ENCODE measurements around the gene MBD4.

Gene MBD4

DNA sequence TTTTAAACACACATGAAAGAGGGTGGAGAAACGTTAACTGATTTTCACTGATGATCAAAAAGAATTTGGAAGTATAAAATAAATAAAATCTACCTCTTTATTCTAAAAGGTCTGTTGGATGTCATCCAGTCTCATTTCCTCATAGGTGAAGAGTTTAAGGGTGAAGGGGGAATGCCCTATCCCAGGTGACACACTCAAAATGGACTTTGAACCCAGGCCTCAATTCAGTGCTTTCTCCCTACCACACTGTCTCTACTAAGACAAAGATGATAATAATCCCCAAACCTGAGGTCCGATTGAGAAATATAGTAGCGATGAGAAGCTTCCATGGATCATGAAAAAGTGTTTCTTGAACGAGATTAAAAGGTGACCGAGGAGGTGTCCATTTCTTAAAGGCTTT, 6.2 kb downstream of the MBD4 start:
- no peak for TF ChIP-seq CTCF (IDR thresholded peaks at IDR 0.05; ENCODE audit: low read length)
- no peak for TF ChIP-seq EZH2 (IDR thresholded peaks at IDR 0.05; ENCODE audit: borderline replicate concordance, low read length)

DNA sequence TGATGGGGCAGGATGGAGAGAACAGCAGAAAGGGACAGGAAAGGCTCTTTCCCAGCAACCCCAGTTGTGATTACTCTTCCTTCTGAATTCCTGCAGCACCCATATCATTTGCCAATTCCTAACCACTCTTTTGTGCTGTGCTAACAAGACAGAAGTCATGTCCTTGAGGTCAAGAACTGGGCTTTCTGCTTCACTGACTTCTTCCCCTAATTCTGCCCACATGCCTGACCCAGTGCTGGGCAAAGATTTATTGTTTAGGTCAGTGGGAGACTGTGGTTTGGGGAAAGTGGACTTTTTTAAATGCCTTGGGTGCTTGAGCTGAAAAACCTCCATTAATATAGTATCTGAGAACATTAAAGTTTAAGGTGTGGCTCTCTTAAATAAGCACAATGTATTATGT, 7.1 kb downstream of the MBD4 start:
- no peaks in the 10 kb centered on the region for H4K20me1 ChIP-seq (ENCODE audit: insufficient read depth, low read length)
- H3K79me2 ChIP-seq (ENCODE audit: insufficient read depth, low read length) = peaks cover 15% of the 10 kb centered on the region; the same call in 1 of the 2 replicates
- peaks cover 10% of the 10 kb centered on the region; the same call in 1 of the 2 replicates for H3F3A ChIP-seq (ENCODE audit: insufficient read depth, low read length)
- H3K4me2 ChIP-seq (ENCODE audit: low read length) = no peak overlapping the region
- no peak overlapping the region for H3K4me3 ChIP-seq (ENCODE audit: low read depth, low read length, poor library complexity, severe bottlenecking)
- no peak overlapping the region for H2AFZ ChIP-seq (ENCODE audit: low read length)
- H3K36me3 ChIP-seq (ENCODE audit: insufficient read depth, low read length) = peaks cover 81% of the 10 kb centered on the region
- H3K27me3 ChIP-seq (ENCODE audit: insufficient read depth, low read length) = no peaks in the 10 kb centered on the region
- no peaks in the 10 kb centered on the region for H3K9me3 ChIP-seq (ENCODE audit: low read length)
- no peaks in the 10 kb centered on the region for H3K9me2 ChIP-seq (ENCODE audit: low read depth, low read length)
- peaks cover 59% of the 10 kb centered on the region for H3K4me1 ChIP-seq (ENCODE audit: insufficient read depth, low read length, severe bottlenecking)
- no peak for TF ChIP-seq CTCF (IDR thresholded peaks at IDR 0.05; ENCODE audit: low read length)
- no peak for TF ChIP-seq EZH2 (IDR thresholded peaks at IDR 0.05; ENCODE audit: borderline replicate concordance, low read length)
- H3K9ac ChIP-seq (ENCODE audit: low read length) = no peak overlapping the region
- no peak overlapping the region for H3K27ac ChIP-seq (ENCODE audit: low read depth, low read length, poor library complexity, severe bottlenecking)

More for the DNA sequence above, 6.2 kb downstream of the MBD4 start:
- Histone ChIP-seq H3K27me3 (ENCODE audit: insufficient read depth, low read length) (no peaks in the 10 kb centered on the region), H3F3A (ENCODE audit: insufficient read depth, low read length) (peaks cover 10% of the 10 kb centered on the region; the same call in 1 of the 2 replicates), H3K36me3 (ENCODE audit: insufficient read depth, low read length) (peaks cover 89% of the 10 kb centered on the region), H3K4me2 (ENCODE audit: low read length) (no peak overlapping the region), H3K9me3 (ENCODE audit: low read length) (no peaks in the 10 kb centered on the region), H2AFZ (ENCODE audit: low read length) (no peak overlapping the region), H3K79me2 (ENCODE audit: insufficient read depth, low read length) (peaks cover 24% of the 10 kb centered on the region), H3K4me1 (ENCODE audit: insufficient read depth, low read length, severe bottlenecking) (peaks cover 59% of the 10 kb centered on the region), H3K4me3 (ENCODE audit: low read depth, low read length, poor library complexity, severe bottlenecking) (no peak overlapping the region), H3K27ac (ENCODE audit: low read depth, low read length, poor library complexity, severe bottlenecking) (no peak overlapping the region), H3K9ac (ENCODE audit: low read length) (no peak overlapping the region), H3K9me2 (ENCODE audit: low read depth, low read length) (no peaks in the 10 kb centered on the region), H4K20me1 (ENCODE audit: insufficient read depth, low read length) (no peaks in the 10 kb centered on the region)

GRCh38 chr3:129432036-129432435, 7.7 kb downstream of the MBD4 start:
- Histone ChIP-seq H3K79me2 (ENCODE audit: insufficient read depth, low read length) (peaks cover 14% of the 10 kb centered on the region; the same call in 1 of the 2 replicates), H3K9me2 (ENCODE audit: low read depth, low read length) (no peaks in the 10 kb centered on the region), H3K36me3 (ENCODE audit: insufficient read depth, low read length) (peaks cover 74% of the 10 kb centered on the region), H3K9ac (ENCODE audit: low read length) (no peak overlapping the region), H3K4me2 (ENCODE audit: low read length) (no peak overlapping the region), H3K27ac (ENCODE audit: low read depth, low read length, poor library complexity, severe bottlenecking) (no peak overlapping the region), H4K20me1 (ENCODE audit: insufficient read depth, low read length) (no peaks in the 10 kb centered on the region), H3K27me3 (ENCODE audit: insufficient read depth, low read length) (no peaks in the 10 kb centered on the region), H3K9me3 (ENCODE audit: low read length) (no peaks in the 10 kb centered on the region), H3F3A (ENCODE audit: insufficient read depth, low read length) (peaks cover 10% of the 10 kb centered on the region; the same call in 1 of the 2 replicates), H3K4me1 (ENCODE audit: insufficient read depth, low read length, severe bottlenecking) (peaks cover 53% of the 10 kb centered on the region), H2AFZ (ENCODE audit: low read length) (no peak overlapping the region), H3K4me3 (ENCODE audit: low read depth, low read length, poor library complexity, severe bottlenecking) (no peak overlapping the region)
- TF ChIP-seq CTCF (IDR thresholded peaks at IDR 0.05; ENCODE audit: low read length) (no peak), EZH2 (IDR thresholded peaks at IDR 0.05; ENCODE audit: borderline replicate concordance, low read length) (no peak)
